ENCODE measurements around the gene NCBP2.

Gene NCBP2

DNA sequence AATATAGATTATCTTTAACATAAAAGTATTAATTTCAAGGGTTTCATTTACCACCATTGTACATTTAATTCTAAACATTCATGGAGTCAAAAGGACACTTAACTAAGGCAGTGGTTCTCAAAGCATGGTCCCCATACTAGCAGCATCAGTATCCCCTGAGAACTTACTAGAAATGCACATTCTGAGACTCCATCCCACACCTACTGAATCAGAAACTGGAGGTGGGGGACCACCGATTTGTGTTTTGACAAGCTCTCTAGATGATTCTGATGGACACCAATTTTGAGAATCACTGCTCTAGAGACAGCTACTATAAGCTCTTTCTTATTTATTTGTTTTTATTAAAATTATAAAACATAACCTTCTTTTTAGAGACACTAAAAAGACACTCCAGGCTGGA lies 40.6 kb downstream of the NCBP2 start:
- H3K4me3 ChIP-seq (ENCODE audit: low read depth, low read length): no peak overlapping the region
- in situ Hi-C loops (cut with HindIII; ENCODE audit: low pct_ligation_motif_present, low sequenced_read_pairs): no loop called here
- no peak for DNase-seq
- peaks cover 42% of the 10 kb centered on the region for H3K36me3 ChIP-seq (replicated peaks)
- TF ChIP-seq, protein P1, sequence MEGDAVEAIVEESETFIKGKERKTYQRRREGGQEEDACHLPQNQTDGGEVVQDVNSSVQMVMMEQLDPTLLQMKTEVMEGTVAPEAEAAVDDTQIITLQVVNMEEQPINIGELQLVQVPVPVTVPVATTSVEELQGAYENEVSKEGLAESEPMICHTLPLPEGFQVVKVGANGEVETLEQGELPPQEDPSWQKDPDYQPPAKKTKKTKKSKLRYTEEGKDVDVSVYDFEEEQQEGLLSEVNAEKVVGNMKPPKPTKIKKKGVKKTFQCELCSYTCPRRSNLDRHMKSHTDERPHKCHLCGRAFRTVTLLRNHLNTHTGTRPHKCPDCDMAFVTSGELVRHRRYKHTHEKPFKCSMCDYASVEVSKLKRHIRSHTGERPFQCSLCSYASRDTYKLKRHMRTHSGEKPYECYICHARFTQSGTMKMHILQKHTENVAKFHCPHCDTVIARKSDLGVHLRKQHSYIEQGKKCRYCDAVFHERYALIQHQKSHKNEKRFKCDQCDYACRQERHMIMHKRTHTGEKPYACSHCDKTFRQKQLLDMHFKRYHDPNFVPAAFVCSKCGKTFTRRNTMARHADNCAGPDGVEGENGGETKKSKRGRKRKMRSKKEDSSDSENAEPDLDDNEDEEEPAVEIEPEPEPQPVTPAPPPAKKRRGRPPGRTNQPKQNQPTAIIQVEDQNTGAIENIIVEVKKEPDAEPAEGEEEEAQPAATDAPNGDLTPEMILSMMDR (IDR thresholded peaks at IDR 0.05; ENCODE audit: low read depth, low read length, missing control alignments): no peak
- H3K27ac ChIP-seq: no peak overlapping the region
- H3K27me3 ChIP-seq (replicated peaks): no peaks in the 10 kb centered on the region

DNA sequence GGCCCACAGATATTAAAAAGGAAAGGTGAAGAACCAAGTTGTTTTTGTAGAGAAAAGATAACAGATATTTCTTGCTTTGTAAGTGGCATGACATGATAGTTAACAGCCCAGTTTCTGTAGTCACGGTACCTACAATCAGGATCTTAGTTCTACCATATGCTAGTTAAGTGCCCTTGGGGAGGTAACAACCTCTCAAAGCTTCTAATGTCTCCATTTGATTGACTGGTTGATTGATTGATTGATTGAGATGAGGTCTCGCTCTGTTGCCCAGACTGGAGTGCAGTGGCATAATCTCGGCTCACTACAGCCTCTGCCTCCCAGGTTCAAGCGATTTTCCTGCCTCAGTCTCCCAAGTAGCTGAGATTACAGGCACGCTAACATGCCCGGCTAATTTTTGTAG lies 46.1 kb downstream of the NCBP2 start:
- Histone ChIP-seq H3K27me3 (replicated peaks) (no peaks in the 10 kb centered on the region), H3K27ac (no peak overlapping the region), H3K36me3 (replicated peaks) (no peaks in the 10 kb centered on the region), H3K4me3 (ENCODE audit: low read depth, low read length) (no peak overlapping the region)
- no peak for DNase-seq
- in situ Hi-C loops (cut with HindIII; ENCODE audit: low pct_ligation_motif_present, low sequenced_read_pairs): no loop called here
- TF ChIP-seq, protein P1 (IDR thresholded peaks at IDR 0.05; ENCODE audit: low read depth, low read length, missing control alignments): no peak

DNA sequence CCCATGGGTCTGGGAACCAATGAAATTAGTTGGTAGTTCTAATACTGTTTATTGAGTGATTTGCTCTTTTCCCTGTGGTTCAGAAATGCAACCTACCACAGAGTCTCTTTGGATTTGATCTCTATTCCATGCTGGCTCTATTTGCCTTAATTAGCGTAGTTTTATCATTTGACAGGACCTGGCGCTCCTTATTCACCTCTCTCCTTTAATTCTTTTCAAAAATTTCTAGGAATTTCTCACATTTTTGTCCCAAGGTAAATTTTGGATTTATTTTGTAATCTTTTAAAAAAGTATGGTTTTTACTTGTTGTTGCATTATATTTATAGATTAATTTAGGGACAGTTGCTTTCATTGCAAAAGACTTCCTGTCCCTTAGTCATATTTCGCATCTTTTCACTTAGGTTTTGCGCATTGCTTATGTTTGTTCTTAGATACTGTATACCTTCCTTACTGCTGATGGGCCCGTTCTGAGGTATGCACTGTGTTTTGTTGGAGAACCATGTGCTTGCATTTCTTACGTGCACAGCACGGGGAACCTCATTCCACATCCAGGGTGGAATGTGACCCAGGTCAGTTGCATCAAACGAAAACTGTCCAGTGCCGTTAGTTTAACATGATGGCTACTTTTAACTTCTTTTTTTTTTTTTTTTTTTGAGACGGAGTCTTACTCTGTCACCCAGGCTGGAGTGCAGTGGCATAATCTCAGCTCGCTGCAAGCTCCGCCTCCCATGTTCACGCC lies 47.6 kb downstream of the NCBP2 start:
- no peak for DNase-seq
- no peaks in the 10 kb centered on the region for H3K36me3 ChIP-seq (replicated peaks)
- no peaks in the 10 kb centered on the region for H3K27me3 ChIP-seq (replicated peaks)
- TF ChIP-seq, protein P1 (IDR thresholded peaks at IDR 0.05; ENCODE audit: low read depth, low read length, missing control alignments): no peak
- H3K4me3 ChIP-seq (ENCODE audit: low read depth, low read length): no peak overlapping the region
- H3K27ac ChIP-seq: no peak overlapping the region
- in situ Hi-C loops (cut with HindIII; ENCODE audit: low pct_ligation_motif_present, low sequenced_read_pairs): no loop called here

DNA sequence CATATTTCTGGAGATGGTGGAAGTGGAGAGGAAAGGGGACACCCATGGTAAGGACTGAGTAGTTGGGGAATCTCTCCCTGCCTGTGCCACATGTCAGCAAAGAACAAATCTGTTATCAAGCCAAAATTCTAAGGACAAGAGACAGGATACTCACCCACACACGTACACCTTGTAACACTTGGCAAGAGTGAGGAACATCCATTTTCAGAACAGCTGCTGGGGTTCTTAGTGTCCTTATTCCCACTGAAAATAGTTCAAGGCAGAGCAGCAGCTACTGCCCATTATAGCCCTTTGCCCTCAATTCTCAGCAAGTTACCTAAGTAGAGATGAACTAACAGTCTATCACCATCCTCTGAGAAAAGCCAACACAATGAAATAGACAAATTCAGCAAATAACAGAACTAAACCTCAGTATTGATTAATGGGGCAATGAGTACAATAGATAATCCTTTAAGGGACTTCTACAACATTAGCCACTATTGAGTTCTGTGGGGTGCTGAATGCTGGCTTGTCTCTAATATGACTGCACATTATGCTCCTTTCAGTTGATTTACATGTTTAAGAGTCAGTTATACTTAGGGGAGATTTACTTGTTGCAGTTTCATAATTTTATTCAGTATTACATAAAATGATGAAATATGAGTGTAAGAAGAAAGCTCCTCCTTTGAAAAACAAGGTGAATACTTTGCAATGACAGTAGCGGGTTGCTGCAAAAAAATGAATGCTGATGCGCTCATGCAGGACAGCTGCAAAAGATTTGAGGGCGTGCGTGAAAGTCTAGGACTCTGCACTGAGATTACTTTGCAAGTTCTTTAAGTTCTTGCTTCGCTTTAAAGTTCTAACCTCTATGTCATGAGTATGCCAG lies 52.3 kb downstream of the NCBP2 start:
- DNase-seq: no peak
- no peak overlapping the region for H3K27ac ChIP-seq
- TF ChIP-seq, protein P1 (IDR thresholded peaks at IDR 0.05; ENCODE audit: low read depth, low read length, missing control alignments): no peak
- peaks cover 14% of the 10 kb centered on the region for H3K36me3 ChIP-seq (replicated peaks)
- no peaks in the 10 kb centered on the region for H3K27me3 ChIP-seq (replicated peaks)
- H3K4me3 ChIP-seq (ENCODE audit: low read depth, low read length): no peak overlapping the region
- in situ Hi-C loops (cut with HindIII; ENCODE audit: low pct_ligation_motif_present, low sequenced_read_pairs): no loop called here

- Histone ChIP-seq H3K27ac (no peak overlapping the region), H3K36me3 (replicated peaks) (peaks cover 14% of the 10 kb centered on the region), H3K27me3 (replicated peaks) (no peaks in the 10 kb centered on the region), H3K4me3 (ENCODE audit: low read depth, low read length) (no peak overlapping the region)
- no peak for DNase-seq
- TF ChIP-seq, protein P1 (IDR thresholded peaks at IDR 0.05; ENCODE audit: low read depth, low read length, missing control alignments): no peak
- in situ Hi-C loops (cut with HindIII; ENCODE audit: low pct_ligation_motif_present, low sequenced_read_pairs): no loop called here
Observed at GRCh38 chr3:196886144-196886543, 56.2 kb downstream of the NCBP2 start.
